Stimulated activated CD8-positive, alpha-beta memory T cell treated with anti-CD3 and anti-CD28 coated beads, Interleukin-4, amount 100 ng/mL, for 48 hours (primary cell): ENCODE data around the gene LZTS3.
"Not testable (repeated sequence)": the region's sequence is repeated elsewhere in the genome, so short reads cannot be mapped to it uniquely, and the experiment has no call there.

Experiments used
- DNase-seq: peaks from one replicate; pipeline ENCODE4 v3.0.0-alpha.2; 2020

LZTS3 gene

DNA sequence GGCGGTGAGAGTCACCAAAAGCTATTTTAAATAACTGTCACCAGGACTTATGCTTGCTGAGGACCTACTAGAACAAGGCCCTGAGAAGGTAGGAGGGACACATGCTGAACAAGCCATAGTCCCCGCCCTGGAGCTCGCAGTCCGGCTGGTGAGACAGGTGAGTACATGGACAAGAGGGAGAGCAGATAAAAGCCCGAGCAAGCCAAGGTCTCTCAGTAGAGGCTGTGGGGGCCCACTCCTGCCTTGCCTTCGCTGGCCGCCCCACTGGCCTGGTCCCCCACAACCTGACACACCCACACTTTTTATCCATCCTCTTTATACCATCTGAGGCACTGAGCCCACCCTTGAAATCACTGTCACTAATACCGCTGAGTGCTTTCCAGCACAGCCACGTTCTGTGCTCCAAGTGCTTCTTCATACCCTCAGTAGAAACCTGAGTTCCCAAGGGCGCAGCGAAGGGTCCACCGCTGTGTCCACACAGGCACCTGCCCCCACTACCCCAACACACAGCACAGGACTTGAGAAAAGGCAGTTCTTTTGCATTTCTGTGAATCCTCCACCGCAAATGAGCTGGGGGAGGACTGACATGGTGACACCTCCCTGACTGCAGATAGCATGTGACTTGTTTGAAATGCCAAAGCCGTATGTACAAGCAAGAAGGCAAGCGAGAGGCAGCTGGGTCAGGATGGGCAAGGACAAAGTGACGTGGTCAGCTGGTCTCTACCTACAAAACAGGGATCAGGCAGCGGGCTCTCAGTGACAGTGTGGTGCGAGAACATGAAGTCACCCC lies 19.1 kb upstream of the LZTS3 start:
- no peak for DNase-seq

DNA sequence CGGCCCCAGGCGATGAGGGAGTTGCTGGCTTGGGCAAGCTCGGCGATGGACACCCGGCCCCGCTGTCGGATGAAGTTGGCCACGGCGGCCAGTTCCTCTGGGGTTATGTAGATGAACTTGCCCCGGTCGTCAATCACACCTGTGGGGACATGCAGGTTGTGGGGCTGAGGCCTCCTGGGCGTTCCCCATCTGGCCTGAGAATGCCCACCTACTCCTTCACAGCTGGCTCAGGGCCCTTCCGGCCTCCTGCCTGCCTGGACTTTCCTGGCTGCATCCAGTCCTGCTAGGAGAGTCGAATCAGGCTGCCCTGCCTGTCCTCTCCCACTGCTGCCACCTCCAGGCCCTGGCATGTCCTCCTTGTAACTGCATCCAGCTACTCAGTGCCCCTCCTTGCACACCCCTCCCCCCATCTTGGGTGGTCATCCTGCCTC lies 17.3 kb upstream of the LZTS3 start:
- no peak for DNase-seq

- DNase-seq, result no peak
Observed at GRCh38 chr20:3189561-3190131, 16.3 kb upstream of the LZTS3 start.

GRCh38 chr20:3188823-3189413 lies 15.6 kb upstream of the LZTS3 start:
- DNase-seq, result no peak

DNA sequence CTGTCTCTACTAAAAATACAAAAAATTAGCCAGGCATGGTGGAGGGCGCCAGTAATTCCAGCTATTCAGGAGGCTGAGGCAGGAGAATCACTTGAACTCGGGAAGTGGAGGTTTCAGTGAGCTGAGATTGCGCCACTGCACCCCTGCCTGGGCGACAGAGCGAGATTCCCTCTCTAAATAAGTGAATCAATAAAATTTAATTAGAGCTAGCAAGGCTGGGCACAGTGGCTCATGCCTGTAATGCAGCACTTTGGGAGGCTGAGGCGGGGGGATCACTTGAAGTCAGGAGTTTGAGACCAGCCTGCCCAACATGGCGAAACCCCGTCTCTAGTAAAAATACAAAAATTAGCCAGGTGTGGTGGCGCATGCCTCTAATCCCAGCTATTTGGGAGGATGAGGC lies 14.5 kb upstream of the LZTS3 start:
- DNase-seq, result not testable (repeated sequence)

DNA sequence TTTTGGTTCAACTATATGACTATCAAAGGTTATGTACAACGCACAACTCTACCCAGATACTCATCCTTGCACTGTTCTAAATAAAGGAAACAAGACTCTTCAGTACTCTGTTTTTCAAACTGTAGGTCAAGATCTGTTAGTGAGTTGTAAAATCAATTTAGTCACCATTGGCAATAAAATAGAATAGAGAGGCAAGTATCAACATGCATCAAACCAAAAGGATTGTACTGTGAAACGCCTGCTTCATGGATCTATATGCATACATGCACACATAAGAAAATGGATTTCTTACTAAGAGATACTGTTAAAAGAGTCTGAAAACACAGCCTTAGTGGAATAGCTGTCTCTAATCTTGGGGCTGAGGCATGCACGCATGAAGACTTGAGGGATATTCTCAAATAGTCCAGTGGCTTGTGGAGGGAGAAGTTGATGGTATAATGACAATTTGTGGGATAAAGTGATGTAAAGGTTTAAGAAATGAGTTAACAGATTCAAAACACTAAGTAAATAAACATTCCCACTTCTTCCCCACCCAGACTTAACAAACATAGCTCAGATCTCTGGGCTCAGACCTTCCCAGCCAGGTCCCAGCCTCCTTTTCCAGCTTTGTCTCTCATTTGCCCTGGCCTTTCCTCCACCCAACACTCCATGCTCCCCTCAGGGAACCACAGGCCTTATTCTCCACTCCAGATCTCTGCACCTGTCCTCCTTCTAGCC lies 10.7 kb upstream of the LZTS3 start:
- DNase-seq, result no peak

- DNase-seq, result not testable (repeated sequence)
Observed at GRCh38 chr20:3182429-3182828, 9.1 kb upstream of the LZTS3 start.

DNA sequence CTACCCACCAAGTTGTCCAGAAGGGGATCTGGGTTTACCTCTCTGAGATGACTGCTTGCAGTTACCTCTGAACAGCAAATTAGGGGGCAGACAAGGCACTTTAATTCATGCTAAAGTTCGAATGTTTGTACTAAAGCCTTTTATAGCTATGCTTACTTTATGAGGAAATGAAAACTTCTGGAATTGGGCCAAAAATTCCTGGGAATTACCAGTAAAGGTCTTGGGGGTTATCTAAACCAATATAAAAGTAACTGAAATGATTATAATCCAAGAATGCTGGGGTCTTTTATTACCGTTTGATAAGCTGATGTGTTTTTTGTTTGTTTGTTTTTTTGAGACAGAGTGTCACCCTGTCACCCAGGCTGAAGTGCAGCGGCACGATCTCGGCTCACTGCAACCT lies 7.9 kb upstream of the LZTS3 start:
- no peak for DNase-seq

GRCh38 chr20:3180319-3180718 lies 7.0 kb upstream of the LZTS3 start:
- no peak for DNase-seq

- no peak for DNase-seq
Observed at GRCh38 chr20:3177746-3178485, 4.6 kb upstream of the LZTS3 start.

- no peak for DNase-seq
Observed at GRCh38 chr20:3175270-3175669, 1.9 kb upstream of the LZTS3 start.

GRCh38 chr20:3174442-3175261 lies 1.3 kb upstream of the LZTS3 start:
- DNase-seq, result no peak

DNA sequence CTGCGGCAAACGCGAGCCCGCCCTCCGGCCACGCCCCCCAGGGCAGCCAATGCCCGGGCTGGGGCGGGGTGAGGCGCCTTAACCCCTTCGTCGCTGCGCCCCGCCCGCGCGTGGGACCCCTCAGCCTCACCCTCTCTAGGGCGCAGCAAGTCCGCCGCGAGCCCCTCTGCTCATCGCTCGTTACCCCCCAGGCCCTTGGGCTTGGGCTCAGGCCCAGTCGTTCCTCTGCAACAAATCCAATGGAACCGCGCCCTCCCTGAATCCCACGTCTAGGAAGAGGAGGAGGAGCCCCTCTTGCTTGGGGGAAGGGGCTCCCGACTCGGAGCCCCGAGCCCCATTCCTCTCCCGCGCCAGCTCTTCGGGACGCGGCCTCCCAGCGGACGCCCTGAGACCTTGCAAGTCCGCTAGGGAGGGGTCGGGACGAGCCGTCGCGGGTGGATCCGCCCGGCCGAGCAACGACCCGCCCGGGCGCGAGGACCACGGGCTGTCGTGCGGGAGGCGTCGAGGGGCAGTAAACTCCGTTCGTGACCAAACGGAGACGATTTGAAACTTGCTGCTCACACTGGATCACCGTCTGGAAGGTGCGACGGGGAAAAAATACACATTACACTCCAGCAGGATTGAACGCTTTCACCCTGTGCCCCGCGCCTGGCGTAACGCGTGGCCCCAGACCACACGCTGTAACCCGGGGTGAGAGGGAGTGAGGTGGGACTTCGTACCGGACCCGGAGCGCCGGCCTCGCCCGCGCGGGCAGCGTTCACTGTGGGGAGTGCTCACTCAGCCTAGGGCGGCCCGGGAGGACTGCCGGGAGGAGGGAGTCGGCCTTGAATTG lies 477 bp upstream of the LZTS3 start:
- DNase-seq, result peak; percentile 95

DNA sequence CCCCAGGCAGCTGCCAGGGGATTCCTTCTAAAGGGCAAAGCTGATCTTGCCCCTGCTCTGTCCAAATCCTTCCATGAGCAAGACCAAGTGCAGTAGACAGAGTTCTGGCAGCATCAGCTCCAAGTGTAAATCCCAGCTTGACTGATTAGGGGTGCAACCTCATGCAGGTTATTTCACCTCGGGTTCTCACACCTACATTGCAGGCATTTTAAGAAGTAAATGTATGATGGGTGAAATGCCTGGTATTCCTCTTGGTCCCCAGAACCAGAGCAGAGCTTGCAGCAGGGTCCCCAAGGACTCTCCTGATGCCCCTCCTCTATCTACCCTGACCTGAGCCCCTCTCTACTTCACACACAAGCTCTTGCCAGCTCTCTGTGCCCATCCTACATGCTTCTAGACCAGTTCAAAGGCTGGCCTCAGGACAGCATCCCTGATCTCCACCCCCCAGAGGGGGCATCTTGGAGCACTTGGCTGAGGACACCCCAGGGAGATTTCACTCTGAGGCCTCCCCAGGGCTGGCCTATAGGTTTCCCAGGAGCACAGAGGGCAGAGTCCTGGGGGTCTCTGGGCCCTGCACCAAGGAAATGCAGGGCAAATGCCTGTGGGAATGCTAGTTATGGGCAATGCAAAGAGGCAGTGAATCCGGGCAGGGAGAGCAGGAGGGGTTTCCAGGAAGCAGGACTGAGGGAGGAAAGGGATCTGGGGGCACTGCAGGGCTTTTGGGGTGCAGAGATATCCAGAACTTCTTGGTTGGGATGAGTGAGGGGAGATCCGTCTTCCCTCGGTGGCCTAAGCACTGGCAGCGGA lies 1.0 kb downstream of the LZTS3 start:
- DNase-seq, result no peak

DNA sequence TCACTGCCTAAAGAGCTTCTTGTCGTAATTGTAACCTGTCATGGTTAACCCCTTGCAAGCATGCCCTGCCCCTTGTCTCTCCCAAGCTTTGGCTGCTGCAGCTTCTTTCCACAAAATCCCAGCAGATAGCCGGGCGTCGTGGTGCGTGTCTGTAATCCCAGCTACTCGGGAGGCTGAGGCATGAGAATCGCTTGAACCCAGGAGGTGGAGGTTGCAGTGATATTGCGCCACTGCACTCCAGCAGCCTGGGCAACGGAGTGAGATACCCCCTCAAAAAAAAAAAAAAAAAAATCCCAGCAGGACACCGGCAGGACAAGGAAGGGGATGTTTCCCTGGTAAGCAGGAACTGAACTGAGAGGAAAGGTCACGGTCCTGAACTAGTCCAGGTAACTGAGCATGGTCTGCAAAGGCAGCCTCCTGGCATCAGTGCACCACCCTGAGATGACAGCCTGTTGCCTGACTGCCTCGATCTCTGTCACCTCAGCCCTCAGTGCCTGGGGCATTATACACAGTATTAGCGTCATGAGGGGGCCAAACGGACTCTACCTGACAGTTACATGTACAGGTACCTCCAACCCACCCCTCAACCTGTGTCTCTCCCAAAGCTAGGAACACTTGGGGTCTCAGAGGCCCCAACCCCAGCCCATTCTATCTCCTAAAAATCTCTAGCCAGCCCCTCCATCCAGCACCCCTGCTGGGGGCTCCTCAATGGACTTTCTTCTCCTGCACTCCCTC lies 1.8 kb downstream of the LZTS3 start:
- DNase-seq, result no peak

GRCh38 chr20:3168829-3169590 lies 4.3 kb downstream of the LZTS3 start:
- no peak for DNase-seq

DNA sequence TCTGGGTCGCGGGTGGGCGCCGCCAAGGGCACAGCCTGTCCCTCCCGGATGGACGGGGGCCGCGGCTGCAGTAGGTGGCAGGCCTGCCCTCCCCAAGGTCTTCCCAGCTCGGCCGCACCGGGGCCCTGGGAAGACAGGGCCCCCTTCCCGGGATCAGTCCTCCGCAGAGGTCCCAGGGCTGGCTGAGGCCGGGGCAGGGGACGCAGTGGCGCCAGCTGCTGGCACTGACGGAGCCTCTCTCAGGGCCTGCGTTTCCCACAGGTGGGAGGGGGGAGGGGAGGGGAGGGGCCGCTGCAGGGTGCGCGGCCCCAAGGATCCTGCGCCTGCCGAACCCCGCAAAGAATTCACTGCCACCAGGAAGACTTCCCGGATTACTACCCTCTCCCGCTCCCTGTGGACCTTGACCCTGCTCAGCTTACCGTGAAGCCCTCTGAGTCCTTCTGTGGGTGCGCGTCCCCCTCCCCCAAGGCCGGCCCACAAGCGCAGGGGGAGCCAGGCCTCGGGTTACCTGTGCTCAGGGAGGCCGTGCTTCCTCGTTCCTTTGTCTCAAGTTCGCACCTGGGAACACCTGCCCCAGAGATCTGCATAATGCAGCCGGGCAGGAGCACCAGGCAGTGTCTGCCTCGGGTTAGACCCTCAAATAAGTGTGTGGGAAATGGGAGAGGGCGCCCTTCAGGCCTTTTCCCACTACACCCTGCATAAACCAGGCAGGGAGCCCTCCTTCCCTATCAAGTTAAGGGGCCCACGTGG lies 5.1 kb downstream of the LZTS3 start:
- no peak for DNase-seq

- DNase-seq, result no peak
Observed at GRCh38 chr20:3167738-3168078, 5.6 kb downstream of the LZTS3 start.
